Measurements from ENCODE around the gene NFKB1.
"Not testable (repeated sequence)": the region's sequence is repeated elsewhere in the genome, so short reads cannot be mapped to it uniquely, and the experiment has no call there.

Gene NFKB1

DNA sequence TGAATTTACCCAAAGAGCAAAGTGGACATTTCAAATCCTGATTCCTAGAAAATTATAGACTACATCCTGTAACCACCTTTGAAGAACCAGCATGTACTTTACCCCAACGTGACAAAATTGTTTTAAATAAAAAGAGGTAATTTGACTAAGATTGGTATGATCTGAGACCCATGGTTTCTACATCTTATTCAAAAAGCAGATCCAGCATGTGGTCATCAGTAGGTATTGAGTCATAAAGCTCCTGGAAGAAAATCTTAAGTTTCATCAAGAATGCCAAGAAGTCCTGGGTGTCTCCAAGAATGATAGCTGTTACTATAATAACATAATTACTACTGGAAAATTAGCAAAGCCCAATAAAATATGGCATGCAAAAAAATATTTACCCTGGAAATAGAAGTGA lies 61.8 kb downstream of the NFKB1 start:
- in situ Hi-C loops (cut with HindIII; ENCODE audit: low sequenced_read_pairs), result no loop called here

- in situ Hi-C loops (cut with HindIII; ENCODE audit: low sequenced_read_pairs), result no loop called here
Observed at GRCh38 chr4:102564399-102565059, 63.4 kb downstream of the NFKB1 start.

- in situ Hi-C loops (cut with HindIII; ENCODE audit: low sequenced_read_pairs), result no loop called here
Observed at GRCh38 chr4:102565696-102566095, 64.5 kb downstream of the NFKB1 start.

GRCh38 chr4:102566426-102566825 lies 65.3 kb downstream of the NFKB1 start:
- in situ Hi-C loops (cut with HindIII; ENCODE audit: low sequenced_read_pairs), result no loop called here

- in situ Hi-C loops (cut with HindIII; ENCODE audit: low sequenced_read_pairs), result no loop called here
Observed at GRCh38 chr4:102567427-102567826, 66.3 kb downstream of the NFKB1 start.

GRCh38 chr4:102569200-102569599 lies 68.0 kb downstream of the NFKB1 start:
- in situ Hi-C loops (cut with HindIII; ENCODE audit: low sequenced_read_pairs), result no loop called here

GRCh38 chr4:102570211-102570610 lies 69.1 kb downstream of the NFKB1 start:
- in situ Hi-C loops (cut with HindIII; ENCODE audit: low sequenced_read_pairs), result not testable (repeated sequence)

GRCh38 chr4:102572452-102572851 lies 71.3 kb downstream of the NFKB1 start:
- in situ Hi-C loops (cut with HindIII; ENCODE audit: low sequenced_read_pairs), result no loop called here

- in situ Hi-C loops (cut with HindIII; ENCODE audit: low sequenced_read_pairs), result no loop called here
Observed at GRCh38 chr4:102574317-102574716, 73.2 kb downstream of the NFKB1 start.

DNA sequence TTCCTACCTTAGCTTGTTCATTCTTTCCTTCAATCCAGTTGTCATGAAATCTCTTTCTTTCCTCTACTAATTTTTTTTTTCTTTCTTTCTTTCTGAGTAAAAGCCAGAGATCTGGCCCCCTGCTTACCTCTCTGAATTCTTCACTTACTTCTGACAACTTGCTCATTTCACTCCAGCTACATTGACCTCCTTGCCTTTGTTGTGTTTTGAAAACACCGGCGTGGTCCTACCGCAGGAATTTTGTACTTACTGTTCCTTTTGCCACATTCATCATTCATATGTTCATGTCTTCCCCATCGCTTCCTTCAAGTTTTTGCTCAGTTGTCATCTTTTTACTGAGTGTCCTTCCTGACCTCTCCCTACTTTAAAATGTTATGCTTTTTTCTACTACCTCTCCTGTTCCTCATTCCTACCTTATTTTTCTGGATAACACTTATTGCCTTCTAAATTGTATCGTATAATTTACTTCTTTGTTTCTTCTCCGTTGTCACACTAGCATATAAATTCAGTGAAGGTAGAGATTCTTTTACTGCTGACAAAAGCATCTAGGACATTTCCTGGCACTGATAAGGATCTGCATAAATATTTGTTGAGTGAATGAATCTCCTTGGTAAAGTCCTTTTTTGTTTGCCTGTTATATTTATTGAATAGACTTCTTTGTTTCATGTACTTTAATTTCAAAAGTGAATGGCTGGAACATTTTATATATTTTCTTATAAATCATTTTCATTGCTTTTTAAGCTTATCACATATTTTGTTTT lies 74.4 kb downstream of the NFKB1 start:
- in situ Hi-C loops (cut with HindIII; ENCODE audit: low sequenced_read_pairs), result no loop called here

- in situ Hi-C loops (cut with HindIII; ENCODE audit: low sequenced_read_pairs), result no loop called here
Observed at GRCh38 chr4:102578270-102578669, 77.1 kb downstream of the NFKB1 start.

DNA sequence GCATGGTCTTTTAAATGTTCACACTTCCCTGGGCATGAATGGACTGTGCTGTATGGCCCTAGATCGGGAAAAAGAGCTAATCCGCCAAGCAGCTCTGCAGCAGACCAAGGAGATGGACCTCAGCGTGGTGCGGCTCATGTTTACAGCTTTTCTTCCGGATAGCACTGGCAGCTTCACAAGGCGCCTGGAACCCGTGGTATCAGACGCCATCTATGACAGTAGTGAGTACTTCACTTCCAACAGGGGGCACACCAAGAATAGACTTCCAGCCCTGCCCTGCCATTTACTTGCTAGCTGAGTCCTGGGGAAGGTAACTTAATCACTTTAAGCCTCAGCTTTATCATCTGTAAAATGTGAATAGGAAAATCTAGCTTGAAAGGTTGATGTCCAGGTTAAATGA lies 77.7 kb downstream of the NFKB1 start:
- in situ Hi-C loops (cut with HindIII; ENCODE audit: low sequenced_read_pairs), result no loop called here

- in situ Hi-C loops (cut with HindIII; ENCODE audit: low sequenced_read_pairs), result no loop called here
Observed at GRCh38 chr4:102579794-102580462, 78.8 kb downstream of the NFKB1 start.

GRCh38 chr4:102580463-102580842 lies 79.3 kb downstream of the NFKB1 start:
- in situ Hi-C loops (cut with HindIII; ENCODE audit: low sequenced_read_pairs), result no loop called here

- in situ Hi-C loops (cut with HindIII; ENCODE audit: low sequenced_read_pairs), result no loop called here
Observed at GRCh38 chr4:102584091-102584490, 82.9 kb downstream of the NFKB1 start.

GRCh38 chr4:102585329-102585728 lies 84.2 kb downstream of the NFKB1 start:
- in situ Hi-C loops (cut with HindIII; ENCODE audit: low sequenced_read_pairs), result no loop called here

GRCh38 chr4:102586002-102586643 lies 85.0 kb downstream of the NFKB1 start:
- in situ Hi-C loops (cut with HindIII; ENCODE audit: low sequenced_read_pairs), result no loop called here

DNA sequence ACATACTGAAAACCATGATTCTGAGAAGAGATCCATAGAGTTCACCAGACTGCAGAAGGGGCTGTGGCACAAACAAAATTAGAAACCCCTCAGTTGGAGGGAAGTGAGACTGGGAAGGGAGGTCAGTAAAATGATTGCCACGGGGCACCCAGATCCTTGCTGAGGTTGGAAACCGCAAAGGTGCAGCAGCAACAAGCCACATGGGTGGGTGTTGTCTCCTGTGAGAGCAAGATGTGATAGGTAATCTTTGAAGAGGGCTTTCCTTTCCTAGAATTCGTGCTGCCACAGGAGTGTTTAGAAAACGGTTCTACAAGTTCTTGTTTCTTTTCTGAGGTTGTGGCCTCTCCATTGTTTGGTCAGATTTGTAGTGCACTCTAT lies 85.5 kb downstream of the NFKB1 start:
- in situ Hi-C loops (cut with HindIII; ENCODE audit: low sequenced_read_pairs), result no loop called here

DNA sequence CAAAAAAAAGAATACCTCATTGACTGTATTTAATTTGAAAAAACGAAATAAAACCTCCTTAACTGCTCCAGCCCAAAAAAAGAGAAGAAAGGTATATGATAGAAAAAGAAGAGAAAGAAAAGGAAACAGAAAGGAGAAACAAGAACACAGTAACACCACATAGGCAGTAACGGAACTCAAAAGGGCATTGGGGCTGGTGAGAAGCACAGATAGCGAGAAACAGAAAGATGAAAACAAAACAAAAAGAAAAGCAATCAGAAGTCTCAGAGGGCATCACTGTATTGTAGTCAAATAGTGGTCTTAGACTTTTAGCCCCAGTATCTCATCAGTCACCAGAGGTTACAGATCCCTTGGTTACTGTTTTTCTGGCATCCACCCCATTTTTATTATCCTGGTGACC lies 88.6 kb downstream of the NFKB1 start:
- in situ Hi-C loops (cut with HindIII; ENCODE audit: low sequenced_read_pairs), result no loop called here

DNA sequence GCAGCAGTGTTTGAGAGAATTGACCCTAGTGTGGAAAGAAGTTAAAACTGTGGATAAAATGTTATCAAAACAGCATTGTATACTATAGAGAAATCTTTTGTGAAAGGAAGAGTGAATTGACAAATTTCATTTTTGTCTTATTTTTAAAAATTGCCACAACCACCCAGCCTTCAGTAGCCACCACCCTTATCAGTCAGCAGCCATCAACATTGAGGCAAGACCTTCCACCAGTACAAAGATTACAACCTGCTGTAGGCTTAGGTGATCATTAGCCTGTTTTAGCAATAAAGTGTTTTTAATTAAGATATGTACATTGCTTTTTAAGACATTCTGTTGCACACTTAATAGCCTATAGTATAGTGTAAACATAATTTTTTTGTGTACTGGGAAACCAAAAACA lies 91.1 kb downstream of the NFKB1 start:
- in situ Hi-C loops (cut with HindIII; ENCODE audit: low sequenced_read_pairs), result no loop called here

DNA sequence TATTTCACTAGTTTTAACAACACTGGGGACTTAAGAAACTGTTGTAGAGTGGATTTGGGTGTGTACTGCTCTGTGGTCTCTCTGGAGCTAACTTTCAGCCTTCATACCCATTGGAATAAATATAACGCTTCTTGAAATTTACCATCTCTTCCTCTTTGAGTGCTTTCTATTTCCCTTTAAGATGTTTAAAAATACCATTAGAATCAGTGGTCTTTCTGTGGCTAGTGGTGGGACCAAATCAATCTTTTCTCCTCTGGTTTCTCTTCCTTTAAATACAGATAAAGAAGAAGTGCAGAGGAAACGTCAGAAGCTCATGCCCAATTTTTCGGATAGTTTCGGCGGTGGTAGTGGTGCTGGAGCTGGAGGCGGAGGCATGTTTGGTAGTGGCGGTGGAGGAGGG lies 92.0 kb downstream of the NFKB1 start:
- in situ Hi-C loops (cut with HindIII; ENCODE audit: low sequenced_read_pairs), result no loop called here

DNA sequence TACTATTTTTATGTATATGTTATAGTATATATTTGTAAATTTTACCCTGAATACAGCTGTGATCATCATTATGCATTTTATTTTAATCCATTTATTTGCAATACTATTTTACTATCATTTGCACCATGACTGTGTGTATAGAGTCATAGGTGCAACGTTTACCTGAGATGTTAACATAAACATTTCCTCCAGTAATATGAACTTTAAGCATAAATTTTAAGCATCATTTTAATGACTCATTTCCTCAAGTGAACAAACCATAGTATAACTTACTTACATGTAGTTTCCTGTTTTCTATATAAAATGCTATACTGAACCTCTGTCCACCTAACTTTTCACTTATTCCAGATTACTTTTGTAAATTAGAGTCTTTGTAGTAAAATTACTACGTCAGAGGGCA lies 92.8 kb downstream of the NFKB1 start:
- in situ Hi-C loops (cut with HindIII; ENCODE audit: low sequenced_read_pairs), result no loop called here
